AG04450 (cell line): Measurements from ENCODE around the gene HEATR5A. TPM values are rescaled to one million over a fixed set of nuclear protein-coding genes. Genes with fewer than 3 reads are reported as not detected.

Source experiments
- CTCF ChIA-PET: fragments of 300-600, 350-600 bp; formaldehyde crosslinking; extraction: SDS; loops from one replicate; lab custom pipeline; 2022; ENCODE audit warnings: antibody characterized with exemption, inconsistent platforms; lab: Charles Lee
- POLR2A ChIA-PET: fragments of 350-600 bp; formaldehyde crosslinking; extraction: SDS; loops from one replicate; lab custom pipeline; 2021; ENCODE audit warnings: antibody characterized with exemption, inconsistent platforms; lab: Yijun Ruan, JAX
- DNase-seq: peaks from one replicate; pipeline ENCODE4 v3.0.0-alpha.2; 2011; ENCODE audit warnings: low read depth, low spot score
- H3K27ac ChIP-seq: one replicate; pipeline ENCODE4 v1.5.1; 2012; ENCODE audit warnings: low read depth, low read length, control low read depth
- H3K27me3 ChIP-seq: one replicate; pipeline ENCODE4 v1.6.0; 2012; ENCODE audit warnings: low read length; ENCODE audit not compliant: control insufficient read depth, insufficient read depth
- H3K4me3 ChIP-seq: 2 replicates; pipeline ENCODE4 v1.5.1; 2011; ENCODE audit warnings: mild to moderate bottlenecking, low read depth, low read length, control low read depth
- H3K9me3 ChIP-seq: 2 replicates; pipeline ENCODE4 v1.5.1; 2012; ENCODE audit warnings: low read length; ENCODE audit not compliant: control insufficient read depth, insufficient read depth
- CTCF ChIP-seq: IDR thresholded peaks from 2 replicates; pipeline ENCODE4 v1.5.1; 2011; ENCODE audit warnings: low read depth, low read length, control low read depth, inconsistent platforms
- polyA plus RNA-seq: library from polyadenylated mRNA; depleted of rRNA; stranded (reverse); fragments of >200 nt; gene quantifications from 2 replicates; pipeline ENCODE4 v1.2.3, GENCODE V29; 2011

The HEATR5A gene
- polyA plus RNA-seq, 1 experiment, result 35.4 TPM

GRCh38 chr14:31402764-31403439 lies 17.4 kb downstream of the HEATR5A start:
- H3K27ac ChIP-seq, result no peak overlapping the region
- no peaks in the 10 kb centered on the region for H3K9me3 ChIP-seq
- CTCF ChIA-PET, result no interaction called here
- no peaks in the 10 kb centered on the region for H3K27me3 ChIP-seq
- POLR2A ChIA-PET, result interaction anchor here (1.9 kb wide), 1 partner anchor 17 kb away, joined by 5 read pairs; the partner anchor contains the start of gene HEATR5A
- no peak for TF ChIP-seq CTCF
- no peak for DNase-seq
- H3K4me3 ChIP-seq, result no peak overlapping the region

DNA sequence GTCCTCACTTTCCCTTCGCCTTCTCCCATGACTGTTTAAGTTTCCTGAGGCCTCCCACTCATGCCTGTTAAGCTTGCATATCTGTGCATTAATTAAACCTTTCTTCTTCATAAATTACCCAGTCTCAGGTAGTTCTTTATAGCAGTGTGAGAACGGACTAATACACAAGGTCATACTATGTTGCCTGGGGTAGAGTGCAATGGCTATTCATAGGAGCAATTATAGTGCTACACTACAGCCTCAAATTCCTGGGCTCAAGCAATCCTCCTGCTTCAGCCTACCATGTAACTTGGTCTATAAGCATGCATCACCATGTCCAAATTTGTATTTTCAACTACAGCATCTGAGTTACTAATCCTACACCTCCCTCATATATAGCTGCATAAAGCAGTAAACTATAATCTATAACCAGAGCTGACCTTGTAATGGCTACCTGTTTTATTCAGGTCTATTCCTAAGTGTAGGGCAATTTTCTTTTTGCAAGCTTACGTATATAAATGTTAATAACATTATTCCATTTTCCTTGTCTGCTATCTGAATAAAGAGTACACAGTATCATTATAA lies 18.9 kb downstream of the HEATR5A start:
- H3K9me3 ChIP-seq, result no peaks in the 10 kb centered on the region
- no peak overlapping the region for H3K27ac ChIP-seq
- H3K4me3 ChIP-seq, result no peak overlapping the region
- POLR2A ChIA-PET, result interaction anchor here (0.6 to 1.9 kb wide), 2 partner anchors 19 to 680 kb away, joined by 5 to 8 read pairs; partner anchors contain the start of gene HEATR5A
- TF ChIP-seq CTCF, result no peak
- H3K27me3 ChIP-seq, result no peaks in the 10 kb centered on the region
- DNase-seq, result no peak
- CTCF ChIA-PET, result interaction anchor here (1.0 kb wide), 1 partner anchor 48 kb away, joined by 3 read pairs; no protein-coding TSS in a partner anchor

DNA sequence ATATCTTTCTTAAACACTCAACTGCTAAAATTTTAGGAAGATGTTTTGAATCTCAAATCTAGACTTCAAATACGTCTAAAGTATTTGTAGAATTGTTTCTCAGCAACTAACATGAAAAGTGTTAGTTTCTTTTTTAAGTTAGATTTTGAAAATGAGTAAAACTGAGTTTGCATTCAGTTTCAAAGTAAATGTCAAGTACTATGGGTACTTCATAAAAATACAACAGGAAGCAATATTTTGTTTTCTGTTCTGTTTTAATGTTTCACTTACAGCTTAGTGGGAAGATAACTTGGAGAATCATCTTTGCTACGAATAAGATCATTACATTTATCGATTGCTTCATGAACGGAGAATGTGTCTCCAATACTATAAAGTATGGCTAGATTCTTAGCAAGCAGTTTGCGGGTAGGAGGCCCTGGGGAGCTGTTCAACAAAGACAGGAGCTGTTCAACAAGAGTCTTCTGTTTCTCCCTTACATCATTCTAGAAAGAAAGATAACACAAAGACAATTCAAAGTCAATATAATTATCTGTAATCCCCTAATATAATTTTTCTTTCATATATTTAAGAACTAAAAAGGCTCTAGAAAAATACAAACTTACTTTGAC lies 20.2 kb downstream of the HEATR5A start:
- POLR2A ChIA-PET, result no interaction called here
- Histone ChIP-seq H3K4me3 (no peak overlapping the region), H3K27ac (no peak overlapping the region), H3K27me3 (no peaks in the 10 kb centered on the region), H3K9me3 (no peaks in the 10 kb centered on the region)
- DNase-seq, result no peak
- CTCF ChIA-PET, result no interaction called here
- TF ChIP-seq CTCF, result no peak

DNA sequence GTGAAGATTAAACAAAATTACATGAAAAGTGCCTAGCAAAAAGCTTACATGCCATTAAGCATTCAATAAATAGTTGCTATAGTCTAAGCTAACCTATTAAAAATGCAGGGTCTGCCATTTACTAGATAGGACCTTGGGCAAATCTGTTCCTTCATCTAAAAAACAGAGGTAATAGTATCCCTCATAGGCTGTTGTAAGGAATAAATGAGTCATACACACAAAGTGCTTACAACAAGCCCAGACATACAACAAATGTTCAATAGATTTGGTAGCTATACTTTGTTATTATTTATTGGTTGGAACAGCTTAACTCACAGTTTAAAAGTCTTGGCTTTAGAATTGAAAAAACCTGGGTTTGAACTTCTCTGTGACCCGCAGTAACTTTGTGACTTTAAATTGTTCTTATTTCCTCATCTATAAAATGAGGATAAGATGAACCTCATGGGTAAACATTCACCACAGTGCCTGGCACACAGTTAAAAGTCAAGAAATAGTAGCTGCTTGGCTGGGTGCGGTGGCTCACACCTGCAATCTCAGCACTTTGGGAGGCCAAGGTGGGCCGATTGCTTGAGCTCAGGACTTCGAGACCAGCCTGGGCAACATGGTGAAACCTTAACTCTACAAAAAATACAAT lies 24.7 kb downstream of the HEATR5A start:
- TF ChIP-seq CTCF, result no peak
- Histone ChIP-seq H3K4me3 (no peak overlapping the region), H3K9me3 (no peaks in the 10 kb centered on the region), H3K27me3 (no peaks in the 10 kb centered on the region), H3K27ac (no peak overlapping the region)
- ChIA-PET CTCF (interaction anchor here (1.3 kb wide), 1 partner anchor 54 kb away, joined by 4 read pairs; no protein-coding TSS in a partner anchor), POLR2A (interaction anchor here (1.2 kb wide), 1 partner anchor 25 kb away, joined by 3 read pairs; the partner anchor contains the start of gene HEATR5A)
- no peak for DNase-seq
